Endothelial cell of umbilical vein (primary cell): ENCODE data around the gene SMARCC2.

ENCODE experiments used
- EZH2 ChIP-seq: IDR thresholded peaks from 2 replicates; pipeline ENCODE4 v1.6.1; 2012; ENCODE audit warnings: borderline replicate concordance, low read depth, mild to moderate bottlenecking, moderate library complexity, low read length, inconsistent platforms; ENCODE audit not compliant: severe bottlenecking
- MYC ChIP-seq: IDR thresholded peaks from one replicate; pipeline ENCODE4 v1.6.1; 2011; ENCODE audit warnings: mild to moderate bottlenecking, low read depth, low read length
- POLR2A ChIP-seq: IDR thresholded peaks from 2 replicates; pipeline ENCODE4 v1.6.1; 2012; ENCODE audit warnings: low read depth, mild to moderate bottlenecking, control low read depth, low read length
- TF ChIP-seq, protein P1 (sequence below), 2 donors: IDR thresholded peaks; 1 replicate in 1 of 2; 2 replicates in 1 of 2; pipeline ENCODE4 v1.5.1; 2011; ENCODE audit warnings: low read length in 2 of 2, mild to moderate bottlenecking in 2 of 2, moderate library complexity in 2 of 2, control low read depth in 1 of 2, inconsistent platforms in 1 of 2, low read depth in 1 of 2; ENCODE audit not compliant: insufficient read depth in 1 of 2; ENCODE audit errors: extremely low read depth in 1 of 2
- TF ChIP-seq, protein P2 (sequence below): IDR thresholded peaks from 2 replicates; pipeline ENCODE4 v1.6.1; 2011; ENCODE audit not compliant: insufficient read depth, insufficient read length

DNA sequence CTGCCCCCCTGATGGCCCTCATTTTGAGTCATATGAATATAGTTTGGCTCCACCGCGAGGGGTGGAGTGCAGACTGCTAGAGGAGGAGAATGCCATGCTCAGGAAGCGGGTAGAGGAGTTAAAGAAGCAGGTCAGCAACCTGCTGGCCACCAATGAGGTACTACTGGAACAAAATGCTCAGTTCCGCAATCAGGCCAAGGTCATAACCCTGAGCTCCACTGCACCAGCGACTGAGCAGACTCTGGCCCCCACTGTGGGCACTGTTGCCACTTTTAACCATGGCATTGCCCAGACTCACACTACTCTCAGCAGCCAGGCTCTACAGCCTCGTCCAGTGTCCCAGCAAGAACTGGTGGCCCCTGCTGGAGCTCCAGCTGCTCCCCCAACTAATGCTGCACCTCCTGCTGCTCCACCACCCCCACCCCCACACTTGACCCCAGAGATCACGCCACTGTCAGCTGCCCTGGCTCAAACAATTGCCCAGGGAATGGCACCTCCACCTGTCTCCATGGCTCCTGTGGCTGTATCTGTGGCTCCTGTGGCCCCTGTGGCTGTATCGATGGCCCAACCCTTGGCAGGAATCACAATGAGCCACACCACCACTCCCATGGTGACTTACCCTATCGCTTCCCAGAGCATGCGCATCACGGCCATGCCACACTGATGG is 67.9 kb downstream of the SMARCC2 start:
- TF ChIP-seq, protein P1, sequence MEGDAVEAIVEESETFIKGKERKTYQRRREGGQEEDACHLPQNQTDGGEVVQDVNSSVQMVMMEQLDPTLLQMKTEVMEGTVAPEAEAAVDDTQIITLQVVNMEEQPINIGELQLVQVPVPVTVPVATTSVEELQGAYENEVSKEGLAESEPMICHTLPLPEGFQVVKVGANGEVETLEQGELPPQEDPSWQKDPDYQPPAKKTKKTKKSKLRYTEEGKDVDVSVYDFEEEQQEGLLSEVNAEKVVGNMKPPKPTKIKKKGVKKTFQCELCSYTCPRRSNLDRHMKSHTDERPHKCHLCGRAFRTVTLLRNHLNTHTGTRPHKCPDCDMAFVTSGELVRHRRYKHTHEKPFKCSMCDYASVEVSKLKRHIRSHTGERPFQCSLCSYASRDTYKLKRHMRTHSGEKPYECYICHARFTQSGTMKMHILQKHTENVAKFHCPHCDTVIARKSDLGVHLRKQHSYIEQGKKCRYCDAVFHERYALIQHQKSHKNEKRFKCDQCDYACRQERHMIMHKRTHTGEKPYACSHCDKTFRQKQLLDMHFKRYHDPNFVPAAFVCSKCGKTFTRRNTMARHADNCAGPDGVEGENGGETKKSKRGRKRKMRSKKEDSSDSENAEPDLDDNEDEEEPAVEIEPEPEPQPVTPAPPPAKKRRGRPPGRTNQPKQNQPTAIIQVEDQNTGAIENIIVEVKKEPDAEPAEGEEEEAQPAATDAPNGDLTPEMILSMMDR (IDR thresholded peaks at IDR 0.05; ENCODE audit: extremely low read depth in 1 of 2, insufficient read depth in 1 of 2, low read depth in 1 of 2, low read length in 2 of 2), result no peak
- no peak for TF ChIP-seq POLR2A
- TF ChIP-seq, protein P2, sequence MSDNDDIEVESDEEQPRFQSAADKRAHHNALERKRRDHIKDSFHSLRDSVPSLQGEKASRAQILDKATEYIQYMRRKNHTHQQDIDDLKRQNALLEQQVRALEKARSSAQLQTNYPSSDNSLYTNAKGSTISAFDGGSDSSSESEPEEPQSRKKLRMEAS, result no peak
- TF ChIP-seq EZH2, result no peak
- no peak for TF ChIP-seq MYC
